Peyer's patch (tissue), 4 donors: ENCODE results near the gene DOCK1. TPM values are rescaled to one million over a fixed set of nuclear protein-coding genes. Genes with fewer than 3 reads are reported as not detected.

Source experiments
- DNase-seq, 3 donors: peaks; one replicate each; pipeline ENCODE4 v3.0.0-alpha.2; 2017 to 2019
- H3K27ac ChIP-seq, 4 donors: fragments of 200-600 bp; sonication (generic); one replicate each; pipeline ENCODE4 v1.5.1; 2016 to 2019
- H3K27me3 ChIP-seq, 2 donors: fragments of 200-600 bp; sonication (generic); one replicate each; pipeline ENCODE4 v1.5.1; 2019
- H3K36me3 ChIP-seq, 3 donors: fragments of 200-600 bp; sonication (generic); one replicate each; pipeline ENCODE4 v1.5.1; 2016 to 2019
- H3K4me1 ChIP-seq, 4 donors: fragments of 200-600 bp; sonication (generic); one replicate each; pipeline ENCODE4 v1.5.1; 2016 to 2019
- H3K4me3 ChIP-seq, 4 donors: fragments of 200-600 bp; sonication (generic); 1 replicate in 3 of 4; 2 replicates in 1 of 4; pipeline ENCODE4 v1.5.1; 2016 to 2019; ENCODE audit warnings: mild to moderate bottlenecking in 1 of 4
- H3K9me3 ChIP-seq, 4 donors: fragments of 200-600 bp; sonication (generic); one replicate each; pipeline ENCODE4 v1.5.1; 2016 to 2019; ENCODE audit warnings: mild to moderate bottlenecking in 1 of 4
- CTCF ChIP-seq, 6 experiments: fragments of 450-650 bp in 4 of 6; fragments of 200-600 bp in 2 of 6; sonication (generic) in 1 of 6; IDR thresholded peaks; one replicate each; pipeline ENCODE4 v1.5.1; 2017 to 2019; ENCODE audit warnings: antibody characterized with exemption in 6 of 6, mild to moderate bottlenecking in 3 of 6, moderate library complexity in 1 of 6
- POLR2A ChIP-seq, 2 donors: fragments of 450-650 bp; IDR thresholded peaks; one replicate each; pipeline ENCODE4 v1.5.1; 2017; ENCODE audit warnings: antibody characterized with exemption in 2 of 2, mild to moderate bottlenecking in 2 of 2, moderate library complexity in 2 of 2
- total RNA-seq, 4 donors: library from RNA; depleted of rRNA; stranded (reverse); fragments of >200 nt; gene quantifications; one replicate each; pipeline ENCODE4 v1.1.0, GENCODE V29; 2016

The DOCK1 gene
- total RNA-seq, 4 donors from 2014 or later, result 42.0 to 117 (median 92.2) TPM

GRCh38 chr10:127299956-127300689 lies 394.9 kb downstream of the DOCK1 start:
- TF ChIP-seq CTCF (IDR thresholded peaks at IDR 0.05) (no peak), POLR2A (IDR thresholded peaks at IDR 0.05) (no peak)
- no peak for DNase-seq
- peaks cover 0 to 6% (median 0%) of the 10 kb centered on the region in 4 donors for H3K4me1 ChIP-seq
- peak overlapping the region in 1 of 4 donors; percentile 66 for H3K27ac ChIP-seq
- no peak overlapping the region for H3K4me3 ChIP-seq
- H3K36me3 ChIP-seq, result no peaks in the 10 kb centered on the region
- no peaks in the 10 kb centered on the region for H3K27me3 ChIP-seq
- H3K9me3 ChIP-seq, result no peaks in the 10 kb centered on the region

GRCh38 chr10:127300868-127301321 lies 395.7 kb downstream of the DOCK1 start:
- peak overlapping the region in 3 of 4 donors; percentile 22 to 66 (median 29) for H3K27ac ChIP-seq
- no peak overlapping the region for H3K4me3 ChIP-seq
- no peaks in the 10 kb centered on the region for H3K27me3 ChIP-seq
- DNase-seq, result peak in 1 of 3 donors; percentile 56
- no peaks in the 10 kb centered on the region for H3K9me3 ChIP-seq
- TF ChIP-seq POLR2A (IDR thresholded peaks at IDR 0.05), result no peak
- no peaks in the 10 kb centered on the region for H3K36me3 ChIP-seq
- H3K4me1 ChIP-seq, result peaks cover 0 to 6% (median 0%) of the 10 kb centered on the region in 4 donors

GRCh38 chr10:127302343-127302742 lies 397.1 kb downstream of the DOCK1 start:
- no peak for TF ChIP-seq POLR2A (IDR thresholded peaks at IDR 0.05)
- TF ChIP-seq CTCF (IDR thresholded peaks at IDR 0.05), result no peak
- H3K4me1 ChIP-seq, result peaks cover 0 to 6% (median 0%) of the 10 kb centered on the region in 4 donors
- H3K9me3 ChIP-seq, result no peaks in the 10 kb centered on the region
- no peak overlapping the region for H3K4me3 ChIP-seq
- H3K27ac ChIP-seq, result no peak overlapping the region
- DNase-seq, result no peak
- no peaks in the 10 kb centered on the region for H3K36me3 ChIP-seq
- H3K27me3 ChIP-seq, result no peaks in the 10 kb centered on the region

GRCh38 chr10:127303105-127303504 lies 397.9 kb downstream of the DOCK1 start:
- Histone ChIP-seq H3K27me3 (no peaks in the 10 kb centered on the region), H3K9me3 (no peaks in the 10 kb centered on the region), H3K27ac (no peak overlapping the region), H3K4me3 (no peak overlapping the region), H3K4me1 (peaks cover 0 to 6% (median 0%) of the 10 kb centered on the region in 4 donors), H3K36me3 (no peaks in the 10 kb centered on the region)
- DNase-seq, result no peak
- TF ChIP-seq POLR2A (IDR thresholded peaks at IDR 0.05) (no peak), CTCF (IDR thresholded peaks at IDR 0.05) (no peak)

- Histone ChIP-seq H3K4me3 (no peak overlapping the region), H3K4me1 (peaks cover 0 to 6% (median 0%) of the 10 kb centered on the region in 4 donors)
- TF ChIP-seq CTCF (IDR thresholded peaks at IDR 0.05) (no peak), POLR2A (IDR thresholded peaks at IDR 0.05) (no peak)
Observed at GRCh38 chr10:127303746-127304145, 398.5 kb downstream of the DOCK1 start.

GRCh38 chr10:127306479-127306878 lies 401.3 kb downstream of the DOCK1 start:
- H3K4me3 ChIP-seq, result no peak overlapping the region
- no peak overlapping the region for H3K27ac ChIP-seq
- no peaks in the 10 kb centered on the region for H3K4me1 ChIP-seq
- H3K27me3 ChIP-seq, result no peaks in the 10 kb centered on the region
- no peaks in the 10 kb centered on the region for H3K9me3 ChIP-seq
- no peaks in the 10 kb centered on the region for H3K36me3 ChIP-seq
- no peak for TF ChIP-seq CTCF (IDR thresholded peaks at IDR 0.05)
- no peak for TF ChIP-seq POLR2A (IDR thresholded peaks at IDR 0.05)
- no peak for DNase-seq

More at GRCh38 chr10:127303746-127304145, 398.5 kb downstream of the DOCK1 start:
- no peaks in the 10 kb centered on the region for H3K27me3 ChIP-seq
- no peaks in the 10 kb centered on the region for H3K9me3 ChIP-seq
- no peak overlapping the region for H3K27ac ChIP-seq
- H3K36me3 ChIP-seq, result no peaks in the 10 kb centered on the region
- DNase-seq, result no peak
